HEK293 (cell line): ENCODE measurements around the gene COX7A1.

Experiments
- AEBP2 ChIP-seq: fragments of 450-650 bp; formaldehyde crosslinking; IDR thresholded peaks from 2 replicates; pipeline ENCODE4 v1.5.1; 2016; ENCODE audit warnings: missing biosample characterization, missing genetic modification characterization, borderline replicate concordance
- MEIS1 ChIP-seq: sonication (generic); formaldehyde crosslinking; IDR thresholded peaks from 2 replicates; pipeline ENCODE4 v1.8.1; 2022; ENCODE audit warnings: missing genetic modification reagents, mild to moderate bottlenecking, borderline replicate concordance
- PATZ1 ChIP-seq: fragments of 450-650 bp; formaldehyde crosslinking; IDR thresholded peaks from 2 replicates; pipeline ENCODE4 v1.5.1; 2016; ENCODE audit warnings: missing biosample characterization, missing genetic modification characterization
- RBAK ChIP-seq: fragments of 450-650 bp; formaldehyde crosslinking; IDR thresholded peaks from 2 replicates; pipeline ENCODE4 v1.5.1; 2016; ENCODE audit warnings: missing biosample characterization, missing genetic modification characterization
- REST ChIP-seq: fragments of 450-650 bp; formaldehyde crosslinking; IDR thresholded peaks from 2 replicates; pipeline ENCODE4 v1.5.1; 2016; ENCODE audit warnings: missing biosample characterization, missing genetic modification characterization
- SETDB1 ChIP-seq: IDR thresholded peaks from one replicate; pipeline ENCODE4 v1.6.1; 2017; ENCODE audit warnings: mild to moderate bottlenecking, low read length, moderate library complexity, mixed read lengths; ENCODE audit not compliant: insufficient read length
- SP2 ChIP-seq: fragments of 450-650 bp; formaldehyde crosslinking; IDR thresholded peaks from 2 replicates; pipeline ENCODE4 v1.5.1; 2016; ENCODE audit warnings: missing biosample characterization, missing genetic modification characterization
- WT1 ChIP-seq: fragments of 450-650 bp; formaldehyde crosslinking; IDR thresholded peaks from 2 replicates; pipeline ENCODE4 v1.5.1; 2016; ENCODE audit warnings: missing biosample characterization, missing genetic modification characterization
- ZBTB48 ChIP-seq: fragments of 450-650 bp; formaldehyde crosslinking; IDR thresholded peaks from 2 replicates; pipeline ENCODE4 v1.5.1; 2016; ENCODE audit warnings: missing biosample characterization, missing genetic modification characterization
- ZFP3 ChIP-seq: fragments of 450-650 bp; formaldehyde crosslinking; IDR thresholded peaks from 2 replicates; pipeline ENCODE4 v1.5.1; 2016; ENCODE audit warnings: low read depth, missing biosample characterization, missing genetic modification characterization
- ZNF174 ChIP-seq: fragments of 450-650 bp; formaldehyde crosslinking; IDR thresholded peaks from 2 replicates; pipeline ENCODE4 v1.5.0; 2017; ENCODE audit warnings: missing biosample characterization, mild to moderate bottlenecking, missing genetic modification characterization
- ZNF202 ChIP-seq: fragments of 450-650 bp; formaldehyde crosslinking; IDR thresholded peaks from 2 replicates; pipeline ENCODE4 v1.5.1; 2016; ENCODE audit warnings: missing biosample characterization, missing genetic modification characterization, borderline replicate concordance
- ZNF211 ChIP-seq: fragments of 450-650 bp; formaldehyde crosslinking; IDR thresholded peaks from 2 replicates; pipeline ENCODE4 v1.5.1; 2016; ENCODE audit warnings: low read depth, missing biosample characterization, missing genetic modification characterization
- ZNF214 ChIP-seq: fragments of 450-650 bp; formaldehyde crosslinking; IDR thresholded peaks from 2 replicates; pipeline ENCODE4 v1.5.1; 2017; ENCODE audit warnings: missing biosample characterization, mild to moderate bottlenecking, missing genetic modification characterization, borderline replicate concordance
- ZNF23 ChIP-seq: fragments of 450-650 bp; formaldehyde crosslinking; IDR thresholded peaks from 2 replicates; pipeline ENCODE4 v1.5.1; 2016; ENCODE audit warnings: missing biosample characterization, missing genetic modification characterization, borderline replicate concordance
- ZNF24 ChIP-seq: fragments of 450-650 bp; formaldehyde crosslinking; IDR thresholded peaks from 2 replicates; pipeline ENCODE4 v1.5.1; 2016; ENCODE audit warnings: missing biosample characterization, missing genetic modification characterization
- ZNF266 ChIP-seq: fragments of 450-650 bp; formaldehyde crosslinking; IDR thresholded peaks from 2 replicates; pipeline ENCODE4 v1.5.1; 2016; ENCODE audit warnings: missing biosample characterization, missing genetic modification characterization, low read depth
- ZNF280C ChIP-seq: fragments of 450-650 bp; formaldehyde crosslinking; IDR thresholded peaks from 2 replicates; pipeline ENCODE4 v1.5.1; 2016; ENCODE audit warnings: missing biosample characterization, missing genetic modification characterization
- ZNF324 ChIP-seq: fragments of 450-650 bp; formaldehyde crosslinking; IDR thresholded peaks from 2 replicates; pipeline ENCODE4 v1.5.1; 2016; ENCODE audit warnings: missing biosample characterization, missing genetic modification characterization
- ZNF366 ChIP-seq: fragments of 450-650 bp; formaldehyde crosslinking; conservative IDR thresholded peaks from 2 replicates; pipeline ENCODE4 v1.5.1; 2016; ENCODE audit warnings: missing biosample characterization, missing genetic modification characterization
- ZNF391 ChIP-seq: fragments of 450-650 bp; formaldehyde crosslinking; IDR thresholded peaks from 2 replicates; pipeline ENCODE4 v1.5.1; 2016; ENCODE audit warnings: low read depth, missing biosample characterization, missing genetic modification characterization, borderline replicate concordance
- ZNF513 ChIP-seq: fragments of 450-650 bp; IDR thresholded peaks from 2 replicates; pipeline ENCODE4 v1.5.1; 2018; ENCODE audit warnings: missing biosample characterization, missing genetic modification characterization
- ZNF521 ChIP-seq: fragments of 450-650 bp; formaldehyde crosslinking; IDR thresholded peaks from 2 replicates; pipeline ENCODE4 v1.5.1; 2017; ENCODE audit warnings: missing biosample characterization, mild to moderate bottlenecking, missing genetic modification characterization
- ZNF560 ChIP-seq: fragments of 450-650 bp; formaldehyde crosslinking; IDR thresholded peaks from 2 replicates; pipeline ENCODE4 v1.5.1; 2017; ENCODE audit warnings: missing biosample characterization, missing genetic modification characterization, borderline replicate concordance
- ZNF561 ChIP-seq: fragments of 450-650 bp; IDR thresholded peaks from 2 replicates; pipeline ENCODE4 v1.5.1; 2018; ENCODE audit warnings: missing biosample characterization, missing genetic modification characterization, borderline replicate concordance
- ZNF624 ChIP-seq: fragments of 450-650 bp; formaldehyde crosslinking; IDR thresholded peaks from 2 replicates; pipeline ENCODE4 v1.5.1; 2017; ENCODE audit warnings: missing biosample characterization, missing genetic modification characterization
- ZNF664 ChIP-seq: fragments of 450-650 bp; formaldehyde crosslinking; IDR thresholded peaks from 2 replicates; pipeline ENCODE4 v1.5.1; 2016; ENCODE audit warnings: missing biosample characterization, missing genetic modification characterization
- ZNF747 ChIP-seq: fragments of 450-650 bp; formaldehyde crosslinking; IDR thresholded peaks from 2 replicates; pipeline ENCODE4 v1.5.1; 2016; ENCODE audit warnings: missing biosample characterization, missing genetic modification characterization
- ZNF777 ChIP-seq: fragments of 450-650 bp; formaldehyde crosslinking; IDR thresholded peaks from 2 replicates; pipeline ENCODE4 v1.5.1; 2017; ENCODE audit warnings: missing biosample characterization, missing genetic modification characterization, borderline replicate concordance

Gene COX7A1

GRCh38 chr19:36115453-36116343 lies 36.5 kb downstream of the COX7A1 start, which contains the start of gene TBCB (continued):
- TF ChIP-seq ZNF777 (tag by site-specific recombination) (0 out of 2 replicates have a peak, but pooled peaks have one; percentile 22), ZNF202 (tag by site-specific recombination) (no peak), ZNF324 (tag by site-specific recombination) (peak; percentile 68), ZNF23 (tag by site-specific recombination) (no peak), ZNF664 (tag by site-specific recombination) (no peak), ZNF214 (tag by site-specific recombination) (no peak), ZNF211 (no peak), ZFP3 (no peak), ZNF280C (tag by site-specific recombination) (no peak), ZBTB48 (tag by site-specific recombination) (peak; percentile 62; the same call in 1 of the 2 replicates), ZNF266 (tag by site-specific recombination) (no peak), ZNF560 (tag by site-specific recombination) (no peak; the same call in 1 of the 2 replicates), ZNF513 (tag by site-specific recombination) (no peak; the same call in 1 of the 2 replicates), ZNF391 (tag by site-specific recombination) (peak; percentile 73; the same call in 1 of the 2 replicates), REST (tag by site-specific recombination) (peak; percentile 33), ZNF624 (tag by site-specific recombination) (no peak), ZNF24 (tag by site-specific recombination) (0 out of 2 replicates have a peak, but pooled peaks have one; percentile 44), ZNF521 (no peak), ZNF561 (tag by site-specific recombination) (no peak), WT1 (peak; percentile 86), RBAK (tag by site-specific recombination) (no peak), PATZ1 (peak; percentile 97), ZNF747 (tag by site-specific recombination) (no peak), ZNF174 (tag by site-specific recombination) (no peak), SP2 (tag by site-specific recombination) (peak; percentile 87), MEIS1 (no peak), AEBP2 (no peak), SETDB1 (no peak), ZNF366 (tag by site-specific recombination) (no peak)
